Right lobe of liver (tissue), 4 donors: ENCODE measurements around the gene ADAMTS4.

Source experiments
- CTCF ChIP-seq, 4 donors: fragments of 200-600 bp in 3 of 4; fragments of 450-650 bp in 1 of 4; IDR thresholded peaks; one replicate each; pipeline versions ENCODE4 v1.5.1 to v1.8.0; 2016 to 2022; ENCODE audit warnings: antibody characterized with exemption in 4 of 4, mild to moderate bottlenecking in 2 of 4
- POLR2A ChIP-seq: fragments of 450-650 bp; IDR thresholded peaks from one replicate; pipeline ENCODE4 v1.6.1; 2017; ENCODE audit warnings: antibody characterized with exemption, mild to moderate bottlenecking
- donor health status: DM: no; HTN: no; CAD: no.
- donor health status: DM: no; HTN: no; CAD: no.
- donor health status: DM: no; HTN: yes; CAD: no.

GRCh38 chr1:161199506-161200139, 769 bp upstream of the ADAMTS4 start:
- TF ChIP-seq POLR2A (no peak), CTCF (IDR thresholded peaks at IDR 0.05) (no peak)
